Naive B cell (primary cell): ENCODE measurements around the gene C2orf76. TPM values are rescaled to one million over a fixed set of nuclear protein-coding genes. Genes with fewer than 3 reads are reported as not detected.
"Not testable (repeated sequence)": the region's sequence is repeated elsewhere in the genome, so short reads cannot be mapped to it uniquely, and the experiment has no call there.

Experiments used
- ATAC-seq, 2 donors: fragments of 150-1000 bp; cut with Tn5 transposase; 2 replicates each; pipeline ENCODE4 v1.10.0; 2021; ENCODE audit warnings: low read depth in 2 of 2, mild to moderate bottlenecking in 2 of 2, moderate library complexity in 2 of 2
- DNase-seq: peaks from one replicate; pipeline ENCODE4 v3.0.0; 2022
- H3K27ac Mint-ChIP-seq, 6 donors: one replicate each; pipeline ENCODE4 v1.8.0; 2020 to 2022; ENCODE audit warnings: mild to moderate bottlenecking in 6 of 6, mixed read lengths in 6 of 6, moderate library complexity in 5 of 6, inconsistent platforms in 2 of 6
- H3K27me3 Mint-ChIP-seq, 3 donors: one replicate each; pipeline ENCODE4 v1.8.0; 2021 to 2022; ENCODE audit warnings: mixed read lengths in 3 of 3, mild to moderate bottlenecking in 1 of 3
- H3K36me3 Mint-ChIP-seq, 2 donors: one replicate each; pipeline ENCODE4 v1.8.0; 2020 to 2022; ENCODE audit warnings: mixed read lengths in 2 of 2, inconsistent platforms in 1 of 2, mild to moderate bottlenecking in 1 of 2
- H3K4me1 Mint-ChIP-seq, 3 donors: one replicate each; pipeline ENCODE4 v1.8.0; 2020 to 2022; ENCODE audit warnings: mixed read lengths in 3 of 3, inconsistent platforms in 1 of 3, mild to moderate bottlenecking in 1 of 3, moderate library complexity in 1 of 3
- H3K4me3 Mint-ChIP-seq, 8 donors: one replicate each; pipeline ENCODE4 v1.8.0; 2020 to 2022; ENCODE audit warnings: mild to moderate bottlenecking in 8 of 8, mixed read lengths in 8 of 8, moderate library complexity in 8 of 8, inconsistent platforms in 2 of 8
- H3K9me3 Mint-ChIP-seq, 7 donors: one replicate each; pipeline ENCODE4 v1.8.0; 2020 to 2022; ENCODE audit warnings: mixed read lengths in 7 of 7, mild to moderate bottlenecking in 5 of 7, inconsistent platforms in 2 of 7, moderate library complexity in 1 of 7
- polyA plus RNA-seq, 6 donors: library from polyadenylated mRNA; unstranded; fragments of 300-500 nt; fragmentation: Illumina TruSeq; gene quantifications; one replicate each; pipeline ENCODE4 v1.2.3, GENCODE V29; 2021; ENCODE audit warnings: low read depth in 6 of 6

C2orf76 gene
- polyA plus RNA-seq, 6 donors from 2014 or later = 19.2 to 29.0 (median 25.2) TPM

DNA sequence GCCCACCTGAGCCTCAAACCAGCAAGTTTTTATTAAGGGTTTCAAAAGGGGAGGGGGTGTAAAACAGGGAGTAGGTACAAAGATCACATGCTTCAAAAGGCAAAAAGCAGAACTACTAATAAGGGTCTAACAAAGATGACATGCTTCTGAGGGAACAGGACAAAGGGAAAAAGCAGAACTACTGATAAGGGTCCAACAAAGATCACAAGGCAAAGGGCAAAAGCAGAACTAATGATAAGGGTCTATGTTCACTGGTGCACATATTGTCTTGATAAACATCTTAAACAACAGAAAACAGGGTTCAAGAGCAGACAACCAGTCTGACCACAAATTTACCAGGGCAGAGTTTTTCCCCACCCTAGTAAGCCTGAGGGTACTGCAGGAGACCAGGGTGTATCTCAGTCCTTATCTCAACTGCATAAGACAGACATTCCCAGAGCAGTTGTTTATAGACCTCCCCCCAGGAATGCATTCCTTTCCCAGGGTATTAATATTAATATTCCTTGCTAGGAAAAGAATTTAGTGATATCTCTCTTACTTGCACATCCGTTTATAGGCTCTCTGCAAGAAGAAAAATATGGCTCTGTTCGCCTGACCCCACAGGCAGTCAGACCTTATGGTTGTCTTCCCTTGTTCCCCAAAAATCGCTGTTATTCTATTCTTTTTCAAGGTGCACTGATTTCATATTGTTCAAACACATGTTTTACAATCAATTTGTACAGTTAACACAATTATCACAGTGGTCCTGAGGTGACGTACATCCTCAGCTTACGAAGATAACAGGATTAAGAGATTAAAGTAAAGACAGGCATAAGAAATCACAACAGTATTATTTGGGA lies 7.5 kb upstream of the C2orf76 start:
- H3K36me3 Mint-ChIP-seq = peaks cover 50 to 52% of the 10 kb centered on the region in 2 donors
- H3K27me3 Mint-ChIP-seq, H3K27ac Mint-ChIP-seq, ATAC-seq, DNase-seq: not testable (repeated sequence)
- H3K9me3 Mint-ChIP-seq = peaks cover 0 to 25% (median 16%) of the 10 kb centered on the region in 7 donors
- peaks cover 3 to 20% (median 5%) of the 10 kb centered on the region in 3 donors for H3K4me1 Mint-ChIP-seq
- peak overlapping the region in 1 of 8 donors; percentile 53 for H3K4me3 Mint-ChIP-seq

DNA sequence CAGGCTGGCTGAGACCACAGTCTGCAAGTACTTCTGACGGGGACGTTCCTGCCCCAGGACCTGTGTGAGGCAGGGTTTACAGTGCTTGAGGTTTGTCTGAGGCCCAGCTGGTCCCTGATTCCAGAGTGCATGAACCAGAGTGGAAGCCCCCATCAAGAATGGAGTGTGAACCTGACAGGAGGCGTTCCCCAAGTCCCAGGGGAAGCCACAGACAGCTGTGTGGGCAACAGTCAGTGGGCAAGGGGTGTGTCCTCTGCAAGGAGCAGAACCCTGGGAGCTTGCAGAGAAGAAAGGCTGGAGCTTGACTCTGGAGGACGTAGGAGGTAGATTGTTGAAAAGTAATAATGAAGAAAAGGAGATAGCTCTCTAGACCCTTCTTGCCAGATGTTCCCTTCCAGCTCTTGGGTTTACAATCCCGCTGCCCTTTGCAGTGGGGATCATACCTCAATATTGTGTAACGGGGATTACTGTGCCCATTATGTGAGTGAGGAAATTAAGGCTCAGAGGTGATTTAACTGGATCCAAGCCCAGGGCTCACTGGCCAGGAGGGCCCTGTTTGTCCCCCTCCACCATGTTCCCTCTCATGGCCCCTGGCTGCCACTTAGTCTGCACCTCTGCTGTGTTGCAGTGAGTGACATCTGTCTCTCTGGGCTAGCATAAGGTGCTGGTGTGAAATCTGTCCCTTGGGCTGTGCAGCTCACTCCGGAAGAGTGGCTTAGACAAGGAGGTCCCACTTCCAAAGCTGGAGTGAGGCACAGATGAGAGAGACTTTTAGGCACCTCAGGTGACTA lies 6.3 kb upstream of the C2orf76 start:
- no peak for DNase-seq
- Mint-ChIP-seq H3K36me3 (peaks cover 50 to 52% of the 10 kb centered on the region in 2 donors), H3K27ac (peak overlapping the region in 1 of 6 donors; percentile 54), H3K27me3 (no peaks in the 10 kb centered on the region), H3K4me3 (no peak overlapping the region), H3K9me3 (peaks cover 0 to 25% (median 16%) of the 10 kb centered on the region in 7 donors), H3K4me1 (peaks cover 6 to 32% (median 14%) of the 10 kb centered on the region in 3 donors)
- ATAC-seq = no peak

DNA sequence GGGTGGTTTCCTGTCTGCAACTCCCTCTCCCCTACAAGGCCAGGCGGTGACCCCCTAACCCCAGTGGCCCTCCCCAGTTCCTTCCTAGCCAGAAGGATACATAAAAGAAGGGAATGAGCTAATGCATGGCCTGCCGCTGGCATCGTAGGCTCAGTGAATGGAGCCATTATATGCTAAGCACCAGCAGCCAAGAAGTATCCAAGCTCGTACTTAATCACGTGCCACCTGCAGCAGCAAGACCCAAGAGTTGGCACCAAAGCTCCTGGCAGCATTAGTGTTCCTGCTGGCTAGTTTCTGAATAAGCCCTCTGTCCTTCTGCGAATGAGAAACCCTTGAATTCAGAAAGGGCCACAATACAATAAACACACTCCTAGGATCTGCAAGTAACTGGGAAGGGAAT lies 4.5 kb upstream of the C2orf76 start:
- no peak overlapping the region for H3K4me3 Mint-ChIP-seq
- ATAC-seq (no peak), DNase-seq (no peak)
- H3K36me3 Mint-ChIP-seq = peaks cover 50 to 52% of the 10 kb centered on the region in 2 donors
- H3K27me3 Mint-ChIP-seq = no peaks in the 10 kb centered on the region
- H3K27ac Mint-ChIP-seq = no peak overlapping the region
- H3K4me1 Mint-ChIP-seq = peaks cover 20 to 38% (median 29%) of the 10 kb centered on the region in 3 donors
- H3K9me3 Mint-ChIP-seq = peaks cover 0 to 25% (median 16%) of the 10 kb centered on the region in 7 donors

GRCh38 chr2:119369845-119370244 lies 3.2 kb upstream of the C2orf76 start:
- H3K4me1 Mint-ChIP-seq = peaks cover 32 to 51% (median 40%) of the 10 kb centered on the region in 3 donors
- peak overlapping the region in 3 of 8 donors; percentile 35 to 57 (median 36) for H3K4me3 Mint-ChIP-seq
- no peak for ATAC-seq
- H3K36me3 Mint-ChIP-seq = peaks cover 41 to 49% of the 10 kb centered on the region in 2 donors
- H3K27me3 Mint-ChIP-seq = no peaks in the 10 kb centered on the region
- H3K27ac Mint-ChIP-seq = peak overlapping the region in 1 of 6 donors; percentile 39
- peaks cover 0 to 22% (median 15%) of the 10 kb centered on the region in 7 donors for H3K9me3 Mint-ChIP-seq
- no peak for DNase-seq

DNA sequence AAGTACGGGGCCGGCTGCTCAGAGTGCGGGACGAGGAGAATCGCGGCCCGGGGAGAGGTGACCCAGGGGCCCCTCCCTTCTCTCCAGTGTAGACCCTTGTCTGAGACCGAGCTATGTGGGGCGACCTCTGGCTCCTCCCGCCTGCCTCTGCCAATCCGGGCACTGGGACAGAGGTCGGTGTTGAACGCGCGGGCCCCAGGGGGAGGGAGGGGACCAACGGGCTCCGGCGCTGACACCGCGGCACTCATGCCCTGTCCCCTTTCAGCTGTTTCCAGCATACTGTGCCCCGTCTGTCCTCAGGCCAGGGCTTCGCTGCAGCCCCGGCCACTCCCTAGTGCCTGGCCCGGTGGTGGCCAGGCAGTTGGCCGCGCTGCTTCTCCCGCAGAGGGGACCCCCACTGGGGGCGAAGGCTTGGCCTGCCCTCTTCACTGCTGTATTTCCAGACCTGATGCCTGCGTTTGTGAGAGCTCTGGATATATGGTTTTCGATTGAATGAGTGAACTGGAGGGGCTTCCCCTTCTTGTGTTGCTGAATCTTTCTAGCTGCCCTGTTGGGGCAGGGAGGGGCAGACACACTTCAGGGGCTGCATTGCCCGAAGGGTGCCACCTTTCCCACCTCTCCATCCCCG lies 952 bp upstream of the C2orf76 start:
- Mint-ChIP-seq H3K9me3 (peaks cover 0 to 3% (median 0%) of the 10 kb centered on the region in 7 donors), H3K27me3 (no peaks in the 10 kb centered on the region), H3K4me3 (peak overlapping the region; percentile 96 to 100 (median 98)), H3K27ac (peak overlapping the region; percentile 92 to 100 (median 98)), H3K4me1 (peaks cover 45 to 65% (median 55%) of the 10 kb centered on the region in 3 donors), H3K36me3 (peaks cover 18 to 27% of the 10 kb centered on the region in 2 donors)
- DNase-seq (peak; percentile 37), ATAC-seq (peak; percentile 11 to 17)

DNA sequence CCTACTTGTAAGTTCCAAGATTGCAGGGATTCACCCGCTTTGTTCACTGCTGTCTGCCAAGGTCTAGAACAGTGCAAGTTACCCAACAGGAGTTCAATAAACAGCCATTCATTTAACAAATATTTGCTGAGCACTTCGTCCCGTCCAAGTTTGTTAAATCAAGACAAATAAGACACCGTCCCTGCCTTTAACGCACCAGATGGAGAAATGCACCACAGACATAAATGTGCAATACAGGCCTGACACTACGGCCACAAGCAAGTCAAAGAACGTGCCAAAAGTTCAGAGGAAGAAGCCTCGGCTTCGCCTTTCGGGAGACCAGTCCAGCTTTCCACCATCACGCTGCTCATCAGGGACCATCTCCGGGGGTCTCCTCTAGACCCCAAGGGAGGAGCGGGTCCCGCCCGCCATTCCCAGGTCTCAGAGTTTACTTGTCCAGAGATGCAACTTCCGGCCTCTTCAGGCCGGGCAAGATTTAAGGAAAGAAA lies 429 bp downstream of the C2orf76 start:
- Mint-ChIP-seq H3K4me1 (peaks cover 55 to 76% (median 65%) of the 10 kb centered on the region in 3 donors), H3K36me3 (peaks cover 10 to 13% of the 10 kb centered on the region in 2 donors), H3K4me3 (peak overlapping the region; percentile 96 to 100 (median 98)), H3K9me3 (no peaks in the 10 kb centered on the region), H3K27me3 (no peaks in the 10 kb centered on the region), H3K27ac (peak overlapping the region; percentile 86 to 100 (median 98))
- ATAC-seq = peak in 1 of 2 donors; percentile 3
- no peak for DNase-seq

- H3K4me1 Mint-ChIP-seq = peaks cover 55 to 81% (median 65%) of the 10 kb centered on the region in 3 donors
- peak overlapping the region; percentile 96 to 100 (median 98) for H3K4me3 Mint-ChIP-seq
- no peak for DNase-seq
- no peaks in the 10 kb centered on the region for H3K9me3 Mint-ChIP-seq
- H3K27ac Mint-ChIP-seq = peak overlapping the region; percentile 37 to 99 (median 96)
- H3K36me3 Mint-ChIP-seq = peaks cover 6 to 9% of the 10 kb centered on the region in 2 donors
- no peak for ATAC-seq
- no peaks in the 10 kb centered on the region for H3K27me3 Mint-ChIP-seq
These were observed 1.2 kb downstream of the C2orf76 start for GRCh38 chr2:119365436-119365835.

GRCh38 chr2:119364798-119365197 lies 1.8 kb downstream of the C2orf76 start:
- H3K4me3 Mint-ChIP-seq = peak overlapping the region; percentile 10 to 100 (median 98)

GRCh38 chr2:119360423-119360966 lies 6.1 kb downstream of the C2orf76 start:
- peaks cover 0 to 12% (median 8%) of the 10 kb centered on the region in 7 donors for H3K9me3 Mint-ChIP-seq
- H3K27me3 Mint-ChIP-seq = no peaks in the 10 kb centered on the region
- DNase-seq (no peak), ATAC-seq (no peak)
- peaks cover 44 to 66% (median 45%) of the 10 kb centered on the region in 3 donors for H3K4me1 Mint-ChIP-seq
- H3K27ac Mint-ChIP-seq = no peak overlapping the region
- no peak overlapping the region for H3K4me3 Mint-ChIP-seq
- H3K36me3 Mint-ChIP-seq = peaks cover 0 to 13% of the 10 kb centered on the region in 2 donors

More at GRCh38 chr2:119364798-119365197, 1.8 kb downstream of the C2orf76 start:
- DNase-seq (no peak), ATAC-seq (no peak)
- H3K27ac Mint-ChIP-seq = peak overlapping the region; percentile 25 to 99 (median 71)
- H3K36me3 Mint-ChIP-seq = peaks cover 2 to 3% of the 10 kb centered on the region in 2 donors
- no peaks in the 10 kb centered on the region for H3K9me3 Mint-ChIP-seq
- H3K27me3 Mint-ChIP-seq = no peaks in the 10 kb centered on the region
- H3K4me1 Mint-ChIP-seq = peaks cover 53 to 79% (median 62%) of the 10 kb centered on the region in 3 donors

GRCh38 chr2:119359774-119360173 lies 6.9 kb downstream of the C2orf76 start:
- H3K9me3 Mint-ChIP-seq = peaks cover 0 to 16% (median 11%) of the 10 kb centered on the region in 7 donors
- peak overlapping the region in 1 of 6 donors; percentile 50 for H3K27ac Mint-ChIP-seq
- H3K27me3 Mint-ChIP-seq = no peaks in the 10 kb centered on the region
- H3K36me3 Mint-ChIP-seq = peaks cover 0 to 14% of the 10 kb centered on the region in 2 donors
- peak overlapping the region in 1 of 8 donors; percentile 30 for H3K4me3 Mint-ChIP-seq
- no peak for DNase-seq
- ATAC-seq = no peak
- peaks cover 41 to 64% (median 43%) of the 10 kb centered on the region in 3 donors for H3K4me1 Mint-ChIP-seq

- Mint-ChIP-seq H3K36me3 (peaks cover 9 to 22% of the 10 kb centered on the region in 2 donors), H3K27me3 (no peaks in the 10 kb centered on the region), H3K9me3 (peaks cover 5 to 43% (median 25%) of the 10 kb centered on the region in 7 donors), H3K4me3 (peak overlapping the region in 2 of 8 donors; percentile 15 to 65), H3K27ac (peak overlapping the region in 2 of 6 donors; percentile 66 to 88), H3K4me1 (peaks cover 27 to 69% (median 30%) of the 10 kb centered on the region in 3 donors)
- ATAC-seq (no peak), DNase-seq (no peak)
These were observed 11.8 kb downstream of the C2orf76 start for GRCh38 chr2:119354860-119355259.

- peak; percentile 49 to 55 for ATAC-seq
- Mint-ChIP-seq H3K27me3 (no peaks in the 10 kb centered on the region), H3K9me3 (peaks cover 5 to 43% (median 25%) of the 10 kb centered on the region in 7 donors), H3K4me1 (peaks cover 27 to 68% (median 31%) of the 10 kb centered on the region in 3 donors), H3K27ac (peak overlapping the region in 5 of 6 donors; percentile 31 to 90 (median 62)), H3K36me3 (peaks cover 9 to 22% of the 10 kb centered on the region in 2 donors), H3K4me3 (peak overlapping the region in 5 of 8 donors; percentile 9 to 42 (median 34))
- DNase-seq = peak; percentile 19
These were observed 14.3 kb downstream of the C2orf76 start for GRCh38 chr2:119352357-119352756.
